Measurements from ENCODE around the gene GPR153.
A peak's percentile ranks its signal among the peaks of the same experiment; 100 is the strongest.

Gene GPR153

GRCh38 chr1:6249739-6250689, 10.9 kb downstream of the GPR153 start:
- H3K4me3 ChIP-seq (ENCODE audit: low read depth, low read length): no peak overlapping the region

GRCh38 chr1:6248932-6249738, 11.8 kb downstream of the GPR153 start:
- H3K4me3 ChIP-seq (ENCODE audit: low read depth, low read length): peak overlapping the region; percentile 13

- H3K4me3 ChIP-seq (ENCODE audit: low read depth, low read length): no peak overlapping the region
Measured at GRCh38 chr1:6248161-6248776, 12.6 kb downstream of the GPR153 start.

GRCh38 chr1:6247651-6248050, 13.2 kb downstream of the GPR153 start:
- no peak overlapping the region for H3K4me3 ChIP-seq (ENCODE audit: low read depth, low read length)

GRCh38 chr1:6246497-6247467, 14.1 kb downstream of the GPR153 start:
- H3K4me3 ChIP-seq (ENCODE audit: low read depth, low read length): peak overlapping the region; percentile 21

GRCh38 chr1:6245869-6246496, 14.9 kb downstream of the GPR153 start:
- peak overlapping the region; percentile 40 for H3K4me3 ChIP-seq (ENCODE audit: low read depth, low read length)

GRCh38 chr1:6245086-6245868, 15.6 kb downstream of the GPR153 start:
- H3K4me3 ChIP-seq (ENCODE audit: low read depth, low read length): peak overlapping the region; percentile 40

GRCh38 chr1:6244401-6245049, 16.4 kb downstream of the GPR153 start:
- H3K4me3 ChIP-seq (ENCODE audit: low read depth, low read length): peak overlapping the region; percentile 66

- H3K4me3 ChIP-seq (ENCODE audit: low read depth, low read length): peak within 1 kb of the TSS; percentile 66
Measured at GRCh38 chr1:6243993-6244392, 16.9 kb downstream of the GPR153 start, which contains the start of gene HES3. Gene HES3 (plus strand): TSS chr1:6244179. CDS start chr1:6244366, 187 bp downstream.

GRCh38 chr1:6243053-6243834, 17.7 kb downstream of the GPR153 start:
- no peak overlapping the region for H3K4me3 ChIP-seq (ENCODE audit: low read depth, low read length)

GRCh38 chr1:6241887-6242740, 18.8 kb downstream of the GPR153 start:
- H3K4me3 ChIP-seq (ENCODE audit: low read depth, low read length): no peak overlapping the region

- no peak overlapping the region for H3K4me3 ChIP-seq (ENCODE audit: low read depth, low read length)
Measured at GRCh38 chr1:6241107-6241886, 19.6 kb downstream of the GPR153 start.

- no peak overlapping the region for H3K4me3 ChIP-seq (ENCODE audit: low read depth, low read length)
Measured at GRCh38 chr1:6239950-6240768, 20.7 kb downstream of the GPR153 start.

GRCh38 chr1:6239213-6239752, 21.6 kb downstream of the GPR153 start:
- H3K4me3 ChIP-seq (ENCODE audit: low read depth, low read length): peak overlapping the region; percentile 6

GRCh38 chr1:6237093-6237492, 23.8 kb downstream of the GPR153 start:
- no peak overlapping the region for H3K4me3 ChIP-seq (ENCODE audit: low read depth, low read length)

Measured in iPS-11a (cell line).